Stomach (tissue), 9 donors: Measurements from ENCODE around the gene ADAM11. TPM values are rescaled to one million over a fixed set of nuclear protein-coding genes. Genes with fewer than 3 reads are reported as not detected.
A peak's percentile ranks its signal among the peaks of the same experiment; 100 is the strongest.

Experiments
- DNase-seq, 2 donors: peaks; one replicate each; pipeline versions ENCODE4 v3.0.0 to v3.0.0-alpha.2; 2013 to 2019
- H3K27ac ChIP-seq, 5 donors: fragments of 200-600 bp in 4 of 5; sonication (generic) in 4 of 5; one replicate each; pipeline ENCODE4 v1.5.1; 2013 to 2019; ENCODE audit warnings: mild to moderate bottlenecking in 1 of 5, moderate library complexity in 1 of 5
- H3K27me3 ChIP-seq, 3 donors: fragments of 200-600 bp; sonication (generic); one replicate each; pipeline ENCODE4 v1.5.1; 2017 to 2019; ENCODE audit warnings: mixed run types in 1 of 3
- H3K36me3 ChIP-seq, 4 donors: fragments of 200-600 bp; sonication (generic); 1 replicate in 3 of 4; 2 replicates in 1 of 4; pipeline ENCODE4 v1.5.1; 2016 to 2019
- H3K4me1 ChIP-seq, 4 donors: fragments of 200-600 bp; sonication (generic); one replicate each; pipeline ENCODE4 v1.5.1; 2016 to 2019
- H3K4me3 ChIP-seq, 4 donors: fragments of 200-600 bp; sonication (generic) in 3 of 4; one replicate each; pipeline ENCODE4 v1.5.1; 2016 to 2019; ENCODE audit warnings: mild to moderate bottlenecking in 1 of 4
- H3K9me3 ChIP-seq, 4 donors: fragments of 200-600 bp; sonication (generic); one replicate each; pipeline ENCODE4 v1.5.1; 2016 to 2019
- EP300 ChIP-seq: sonication (generic); formaldehyde crosslinking; IDR thresholded peaks from one replicate; pipeline ENCODE4 v1.6.1; 2017; ENCODE audit warnings: antibody characterized with exemption
- POLR2A ChIP-seq, 4 donors: fragments of 450-650 bp; IDR thresholded peaks; one replicate each; pipeline ENCODE4 v1.6.1; 2016; ENCODE audit warnings: antibody characterized with exemption in 4 of 4, control low read depth in 2 of 4, mild to moderate bottlenecking in 1 of 4, moderate library complexity in 1 of 4
- POLR2AphosphoS5 ChIP-seq, 3 donors: sonication (generic); formaldehyde crosslinking; IDR thresholded peaks; one replicate each; pipeline ENCODE4 v1.6.1; 2016; ENCODE audit warnings: antibody characterized with exemption in 3 of 3
- WGBS, 5 donors: extraction: QIAGEN DNeasy Blood & Tissue Kit in 3 of 5; methylation state at CpG; one replicate each; pipeline versions ENCODE4 v1.1.5 to v1.1.7; 2013 to 2018; 5-methylcytosine and 5-hydroxymethylcytosine counted together
- intact Hi-C: fragments of 100-400 bp; cut with DNase I; formaldehyde crosslinking; loops from one replicate; pipeline ENCODE4 v1.15.1; 2023; ENCODE audit warnings: low total_unique reads
- polyA plus RNA-seq, 3 donors: library from polyadenylated mRNA; stranded (reverse); fragments of 200-250 nt; gene quantifications; one replicate each; pipeline ENCODE4 v1.2.3, GENCODE V29; 2013
- total RNA-seq, 5 donors: library from RNA; depleted of rRNA; stranded (reverse); fragments of >200 nt; gene quantifications; one replicate each; pipeline versions ENCODE4 v1.1.0 to v1.2.3, GENCODE V29; 2014 to 2016
- TF ChIP-seq, protein P1 (sequence below), 7 experiments: fragments of 450-650 bp in 4 of 7; fragments of 200-600 bp in 3 of 7; sonication (generic) in 3 of 7; IDR thresholded peaks; one replicate each; pipeline ENCODE4 v1.5.1; 2016 to 2019; ENCODE audit warnings: antibody characterized with exemption in 7 of 7, control low read depth in 2 of 7, mild to moderate bottlenecking in 1 of 7
- donor health status: healthy with polysubstance abuse.
- donor health status: Bipolar disorder and iron deficiency.
- donor health status: healthy.

ADAM11 gene
- total and polyA plus RNA-seq, 8 donors: 0.19 to 57.6 (median 0.73) TPM; not detected in 3

DNA sequence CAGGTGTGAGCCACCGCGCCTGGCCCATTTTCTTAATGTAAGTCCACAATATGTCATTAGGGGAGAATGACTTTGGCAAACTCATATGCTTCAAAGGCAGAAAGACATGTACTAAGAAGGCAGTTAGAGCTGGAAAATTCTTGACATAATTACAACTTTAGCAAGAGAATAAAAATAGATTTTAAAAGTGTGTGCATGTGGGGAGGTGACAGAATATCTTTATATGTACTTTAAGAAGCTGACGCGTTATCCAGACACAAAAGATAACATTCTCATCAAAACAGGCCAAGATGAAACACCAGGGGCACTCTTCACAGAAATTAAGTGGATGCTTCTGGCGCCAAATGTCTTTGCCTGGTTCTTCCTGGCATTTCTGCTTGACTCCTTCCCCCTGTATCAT, 43.1 kb downstream of the ADAM11 start:
- DNase-seq: no peak
- Histone ChIP-seq H3K4me3 (no peak overlapping the region), H3K27me3 (no peaks in the 10 kb centered on the region), H3K9me3 (no peaks in the 10 kb centered on the region), H3K4me1 (peaks cover 0 to 50% (median under 1%) of the 10 kb centered on the region in 4 donors), H3K27ac (peak overlapping the region in 3 of 5 donors; percentile 22 to 78 (median 56)), H3K36me3 (peaks cover 0 to 10% (median 0%) of the 10 kb centered on the region in 4 donors)
- 83 to 97% (median 87%) methylated on average over 5 of the region's 5 CpGs for WGBS, 5 donors
- intact Hi-C loops: no loop called here
- TF ChIP-seq, protein P1, sequence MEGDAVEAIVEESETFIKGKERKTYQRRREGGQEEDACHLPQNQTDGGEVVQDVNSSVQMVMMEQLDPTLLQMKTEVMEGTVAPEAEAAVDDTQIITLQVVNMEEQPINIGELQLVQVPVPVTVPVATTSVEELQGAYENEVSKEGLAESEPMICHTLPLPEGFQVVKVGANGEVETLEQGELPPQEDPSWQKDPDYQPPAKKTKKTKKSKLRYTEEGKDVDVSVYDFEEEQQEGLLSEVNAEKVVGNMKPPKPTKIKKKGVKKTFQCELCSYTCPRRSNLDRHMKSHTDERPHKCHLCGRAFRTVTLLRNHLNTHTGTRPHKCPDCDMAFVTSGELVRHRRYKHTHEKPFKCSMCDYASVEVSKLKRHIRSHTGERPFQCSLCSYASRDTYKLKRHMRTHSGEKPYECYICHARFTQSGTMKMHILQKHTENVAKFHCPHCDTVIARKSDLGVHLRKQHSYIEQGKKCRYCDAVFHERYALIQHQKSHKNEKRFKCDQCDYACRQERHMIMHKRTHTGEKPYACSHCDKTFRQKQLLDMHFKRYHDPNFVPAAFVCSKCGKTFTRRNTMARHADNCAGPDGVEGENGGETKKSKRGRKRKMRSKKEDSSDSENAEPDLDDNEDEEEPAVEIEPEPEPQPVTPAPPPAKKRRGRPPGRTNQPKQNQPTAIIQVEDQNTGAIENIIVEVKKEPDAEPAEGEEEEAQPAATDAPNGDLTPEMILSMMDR (IDR thresholded peaks at IDR 0.05): no peak
- TF ChIP-seq POLR2AphosphoS5 (IDR thresholded peaks at IDR 0.05) (peak in 1 of 3 donors; percentile 22), EP300 (no peak)

DNA sequence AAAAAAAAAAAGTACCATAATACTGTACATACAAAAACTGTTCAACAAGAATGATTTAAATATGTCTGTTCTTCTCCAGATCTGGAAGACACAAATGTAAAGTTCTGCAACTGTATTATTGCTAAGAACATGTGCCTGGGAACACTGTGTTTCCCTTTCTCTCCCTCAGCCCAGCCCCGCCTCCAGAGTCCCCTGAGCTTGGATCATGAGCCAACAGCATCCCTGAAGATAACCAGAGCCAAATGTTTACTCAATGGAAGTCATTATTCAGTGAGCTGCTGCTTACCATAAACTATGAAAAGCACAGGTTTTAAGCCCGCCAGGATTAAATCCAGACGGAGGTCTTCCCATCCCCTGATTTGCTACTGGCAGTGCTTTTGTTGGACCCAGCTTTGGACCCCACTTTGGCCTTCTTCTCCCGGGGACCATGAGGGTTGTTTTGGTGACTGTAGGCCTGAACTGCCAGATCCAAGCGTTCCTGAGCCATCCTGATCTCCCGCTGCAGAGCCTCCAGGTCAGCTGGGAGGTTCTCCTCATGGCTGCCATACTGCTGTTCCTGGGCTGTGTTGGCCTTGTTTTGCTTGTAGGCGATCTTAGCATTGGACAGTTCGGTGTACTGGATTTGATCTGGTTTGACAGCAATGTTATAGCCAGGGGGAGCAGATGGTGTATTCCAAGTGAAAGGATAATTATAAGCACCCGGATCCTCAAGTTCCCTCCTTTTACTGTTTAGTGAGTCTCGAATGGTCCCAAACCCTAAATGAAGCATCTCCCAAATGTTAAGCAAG, 45.7 kb downstream of the ADAM11 start:
- WGBS, 5 donors: 70 to 88% (median 78%) methylated on average over 9 to 10 of the region's 10 CpGs
- peak in 1 of 2 donors; percentile 76 for DNase-seq
- Histone ChIP-seq H3K4me1 (peaks cover 0 to 52% (median 2%) of the 10 kb centered on the region in 4 donors), H3K4me3 (no peak overlapping the region), H3K36me3 (peaks cover 0 to 10% (median 0%) of the 10 kb centered on the region in 4 donors), H3K27ac (peak overlapping the region in 2 of 5 donors; percentile 58 to 78), H3K27me3 (no peaks in the 10 kb centered on the region), H3K9me3 (no peaks in the 10 kb centered on the region)
- TF ChIP-seq, protein P1 (IDR thresholded peaks at IDR 0.05): no peak
- no peak for TF ChIP-seq POLR2A (IDR thresholded peaks at IDR 0.05)
- peak; percentile 66 for TF ChIP-seq EP300
- TF ChIP-seq POLR2AphosphoS5 (IDR thresholded peaks at IDR 0.05): peak in 2 of 3 donors; percentile 60 to 82
- intact Hi-C loops: no loop called here

DNA sequence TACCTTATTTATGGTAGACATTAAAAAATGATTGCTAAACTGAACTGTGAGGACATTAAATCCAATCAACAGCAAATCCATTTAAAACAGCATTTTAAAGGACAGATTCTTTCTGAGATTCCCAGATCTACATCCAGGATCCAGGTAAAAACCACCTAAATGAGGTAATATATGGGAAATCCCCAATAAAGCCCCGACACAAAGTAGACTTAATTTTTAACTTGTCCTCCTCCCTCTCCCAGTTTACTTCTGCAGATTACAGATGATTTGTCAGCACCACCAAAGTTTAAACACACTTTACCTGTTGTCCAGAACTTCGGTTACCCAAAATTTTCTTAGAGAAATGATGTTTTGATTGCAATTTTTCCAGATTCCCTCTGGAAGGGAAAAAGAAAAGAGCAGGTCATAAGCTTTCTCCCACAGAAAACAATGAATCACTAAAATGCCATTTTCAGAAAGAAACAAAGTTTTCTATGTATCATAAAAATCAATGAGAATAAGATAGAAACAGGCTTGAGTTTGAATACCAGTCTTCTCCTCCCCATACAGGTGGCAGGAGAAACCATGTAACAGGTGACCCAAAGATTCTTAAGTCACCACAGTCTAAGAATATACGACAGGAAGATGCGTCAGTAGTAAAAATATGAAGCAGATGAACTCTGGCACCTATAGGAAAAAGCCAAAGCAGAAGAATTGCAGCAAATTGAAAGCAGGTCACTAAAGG, 48.5 kb downstream of the ADAM11 start:
- H3K4me1 ChIP-seq: peaks cover 0 to 50% (median 7%) of the 10 kb centered on the region in 4 donors
- 48 to 68% (median 62%) methylated on average over 4 of the region's 4 CpGs for WGBS, 5 donors
- no peak overlapping the region for H3K4me3 ChIP-seq
- no peaks in the 10 kb centered on the region for H3K27me3 ChIP-seq
- TF ChIP-seq POLR2A (IDR thresholded peaks at IDR 0.05) (no peak), POLR2AphosphoS5 (IDR thresholded peaks at IDR 0.05) (no peak), EP300 (no peak)
- TF ChIP-seq, protein P1 (IDR thresholded peaks at IDR 0.05): no peak
- peaks cover 0 to 10% (median 0%) of the 10 kb centered on the region in 4 donors for H3K36me3 ChIP-seq
- H3K9me3 ChIP-seq: no peaks in the 10 kb centered on the region
- peak overlapping the region in 1 of 5 donors; percentile 78 for H3K27ac ChIP-seq
- no peak for DNase-seq
- intact Hi-C loops: no loop called here

DNA sequence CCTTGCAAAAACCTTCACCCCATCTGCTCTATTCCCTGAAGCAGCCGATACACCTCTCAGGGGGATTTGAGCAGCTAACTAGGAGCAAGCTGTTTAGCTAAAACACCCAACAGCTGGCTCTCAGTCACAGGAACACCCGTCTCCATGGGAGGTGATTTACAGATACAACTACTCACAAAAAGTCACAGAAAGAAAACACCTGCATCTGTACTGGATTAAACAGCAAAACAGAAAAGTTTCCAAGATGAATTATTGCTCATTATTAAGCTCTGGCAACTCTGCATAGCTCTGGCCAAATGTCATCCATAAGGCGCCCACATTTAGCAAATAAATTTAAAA, 49.0 kb downstream of the ADAM11 start:
- TF ChIP-seq EP300 (no peak), POLR2AphosphoS5 (IDR thresholded peaks at IDR 0.05) (no peak), POLR2A (IDR thresholded peaks at IDR 0.05) (no peak)
- TF ChIP-seq, protein P1 (IDR thresholded peaks at IDR 0.05): no peak
- Histone ChIP-seq H3K36me3 (peaks cover 0 to 10% (median 0%) of the 10 kb centered on the region in 4 donors), H3K27me3 (no peaks in the 10 kb centered on the region), H3K9me3 (no peaks in the 10 kb centered on the region), H3K4me1 (peaks cover 0 to 52% (median 7%) of the 10 kb centered on the region in 4 donors), H3K4me3 (no peak overlapping the region), H3K27ac (peak overlapping the region in 1 of 5 donors; percentile 78)
- intact Hi-C loops: no loop called here
- no peak for DNase-seq
- 41 to 69% (median 57%) methylated on average over 3 of the region's 3 CpGs for WGBS, 5 donors
